Kidney (tissue), 14 donors: Measurements from ENCODE around the gene GOLIM4. TPM values are rescaled to one million over a fixed set of nuclear protein-coding genes. Genes with fewer than 3 reads are reported as not detected.

Source experiments
- DNase-seq, 5 donors: peaks; one replicate each; pipeline ENCODE4 v3.0.0-alpha.2; 2013 to 2020
- FAIRE-seq: peaks from 2 replicates; lab custom pipeline; 2012; peaks lifted over from hg19 to GRCh38; lab: Jason Lieb, UNC
- H3K27ac ChIP-seq, 2 donors: one replicate each; pipeline ENCODE4 v1.7.0; 2013; ENCODE audit warnings: low read depth in 2 of 2, low read length in 2 of 2, inconsistent platforms in 1 of 2
- H3K27me3 ChIP-seq: one replicate; pipeline ENCODE4 v1.7.1; 2013; ENCODE audit warnings: low read length, inconsistent platforms; ENCODE audit not compliant: control insufficient read depth, insufficient read depth
- H3K36me3 ChIP-seq, 3 donors: one replicate each; pipeline versions ENCODE4 v1.7.0 to v1.7.1; 2013; ENCODE audit warnings: low read length in 3 of 3, control low read depth in 1 of 3, inconsistent platforms in 1 of 3; ENCODE audit not compliant: insufficient read depth in 3 of 3, control insufficient read depth in 2 of 3
- H3K4me1 ChIP-seq, 3 donors: one replicate each; pipeline versions ENCODE4 v1.7.0 to v1.7.1; 2013; ENCODE audit warnings: low read length in 3 of 3, inconsistent platforms in 1 of 3, low read depth in 1 of 3; ENCODE audit not compliant: control insufficient read depth in 2 of 3, insufficient read depth in 2 of 3
- H3K4me3 ChIP-seq, 3 donors: one replicate each; pipeline versions ENCODE4 v1.7.0 to v1.8.1; 2013; ENCODE audit warnings: low read length in 3 of 3, control low read depth in 1 of 3, inconsistent platforms in 1 of 3
- H3K9ac ChIP-seq, 3 donors: one replicate each; pipeline versions ENCODE4 v1.7.0 to v1.7.1; 2013; ENCODE audit warnings: low read length in 3 of 3, control low read depth in 1 of 3, inconsistent platforms in 1 of 3
- H3K9me3 ChIP-seq, 3 donors: one replicate each; pipeline versions ENCODE4 v1.7.0 to v1.7.1; 2013; ENCODE audit warnings: low read length in 3 of 3, control low read depth in 1 of 3, inconsistent platforms in 1 of 3; ENCODE audit not compliant: control insufficient read depth in 2 of 3, insufficient read depth in 1 of 3
- CTCF ChIP-seq: IDR thresholded peaks from 3 replicates; pipeline ENCODE4 v1.5.1; 2012; ENCODE audit warnings: mild to moderate bottlenecking, moderate library complexity, borderline replicate concordance; ENCODE audit not compliant: insufficient read depth; ENCODE audit errors: extremely low read depth
- intact Hi-C: fragments of 100-400 bp; cut with DNase I; formaldehyde crosslinking; loops from one replicate; pipeline ENCODE4 v1.11.1; 2022
- polyA plus RNA-seq: library from polyadenylated mRNA; stranded (reverse); fragments of 350-450 nt; fragmentation: Illumina TruSeq; extraction: RNeasy Lipid Tissue Mini Kit (QIAGEN cat#74804); gene quantifications from one replicate; pipeline ENCODE4 v1.2.3, GENCODE V29; 2014; ENCODE audit warnings: low read depth, low replicate concordance; ENCODE audit not compliant: insufficient read depth
- total RNA-seq: library from RNA; stranded (reverse); fragmentation: NEBNext Ultra II Directional; extraction: Animal tissue kit (Norgen Biotek cat#: 25700); gene quantifications from one replicate; pipeline ENCODE4 v1.2.1, GENCODE V29; 2021
- donor health status: control.
- donor health status: control.
- donor health status: control.
- donor health status: control.
- donor health status: control.
- donor health status: DM: yes; HTN: yes; CAD: no.
- donor health status: Normal renal cell carcinoma (clear cell type).

The GOLIM4 gene
- total and polyA plus RNA-seq, 2 donors from 2014 or later = 15.5 to 29.9 TPM

DNA sequence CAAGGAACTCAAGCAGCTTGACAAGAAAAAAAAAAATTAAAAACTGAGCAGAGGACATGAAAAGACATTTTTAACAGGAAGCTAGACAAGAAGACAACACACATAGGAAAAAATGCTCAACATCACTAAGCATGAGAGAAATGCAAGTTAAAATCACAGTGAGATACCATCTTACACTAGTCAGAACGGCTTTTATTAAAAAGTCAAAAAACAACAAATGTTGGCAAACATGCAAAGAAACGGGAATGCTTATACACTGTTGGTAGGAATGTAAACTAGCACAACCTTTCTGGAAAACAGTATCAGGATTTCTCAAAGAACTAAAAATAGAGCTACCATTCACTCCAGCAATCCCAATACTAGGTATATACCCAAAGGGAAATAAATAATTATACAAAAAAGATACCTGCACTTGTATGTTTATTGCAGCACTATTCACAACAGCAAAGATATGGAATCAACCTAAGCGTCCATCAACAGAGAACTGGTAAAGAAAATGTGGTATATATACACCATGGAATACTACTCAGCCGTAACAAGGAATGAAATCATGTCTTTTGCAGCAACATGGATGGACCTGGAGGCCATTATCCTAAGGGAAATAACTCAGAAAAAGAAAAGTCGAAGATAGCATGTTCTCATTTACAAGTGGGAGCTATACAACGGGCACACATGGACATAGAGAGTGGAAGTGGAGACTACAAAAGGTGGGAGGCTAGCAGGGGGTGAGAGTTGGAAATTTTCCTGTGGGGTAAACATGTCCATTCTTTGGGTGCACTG is 5.2 kb downstream of the GOLIM4 start:
- Histone ChIP-seq H3K27me3 (no peaks in the 10 kb centered on the region), H3K9me3 (no peaks in the 10 kb centered on the region), H3K9ac (no peak overlapping the region), H3K4me1 (peaks cover 0 to 30% (median 8%) of the 10 kb centered on the region in 3 donors), H3K36me3 (no peaks in the 10 kb centered on the region), H3K27ac (no peak overlapping the region), H3K4me3 (no peak overlapping the region)
- FAIRE-seq (no peak), DNase-seq (no peak)
- intact Hi-C loops = no loop called here
- TF ChIP-seq CTCF = no peak

DNA sequence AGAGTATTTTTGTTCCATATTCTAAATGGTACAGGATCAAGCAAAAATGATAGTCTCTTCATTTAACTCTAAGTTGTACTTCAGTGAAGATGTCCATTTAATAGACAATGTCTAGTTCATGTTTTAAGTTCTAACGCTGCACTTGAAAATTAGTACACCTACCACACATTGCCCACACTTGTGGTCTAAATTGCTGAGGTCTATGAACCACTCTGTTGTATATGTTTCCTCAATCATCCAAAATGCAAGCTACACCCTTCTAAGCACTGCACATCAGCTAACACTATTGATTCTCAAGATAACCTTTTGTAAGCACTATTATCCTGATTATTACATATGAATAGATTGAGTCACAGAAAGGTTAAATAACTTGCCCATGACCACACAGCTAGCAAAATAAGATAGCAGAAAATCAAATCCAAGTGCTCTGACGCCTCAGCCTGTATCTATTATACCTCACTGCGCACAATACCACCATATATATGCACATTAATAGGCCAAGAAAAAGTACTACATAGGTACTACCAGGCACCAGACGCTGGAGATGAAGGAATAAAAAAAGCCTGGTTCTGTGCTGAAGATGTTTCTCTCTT is 6.4 kb downstream of the GOLIM4 start:
- intact Hi-C loops = no loop called here
- peaks cover 0 to 30% (median 8%) of the 10 kb centered on the region in 3 donors for H3K4me1 ChIP-seq

DNA sequence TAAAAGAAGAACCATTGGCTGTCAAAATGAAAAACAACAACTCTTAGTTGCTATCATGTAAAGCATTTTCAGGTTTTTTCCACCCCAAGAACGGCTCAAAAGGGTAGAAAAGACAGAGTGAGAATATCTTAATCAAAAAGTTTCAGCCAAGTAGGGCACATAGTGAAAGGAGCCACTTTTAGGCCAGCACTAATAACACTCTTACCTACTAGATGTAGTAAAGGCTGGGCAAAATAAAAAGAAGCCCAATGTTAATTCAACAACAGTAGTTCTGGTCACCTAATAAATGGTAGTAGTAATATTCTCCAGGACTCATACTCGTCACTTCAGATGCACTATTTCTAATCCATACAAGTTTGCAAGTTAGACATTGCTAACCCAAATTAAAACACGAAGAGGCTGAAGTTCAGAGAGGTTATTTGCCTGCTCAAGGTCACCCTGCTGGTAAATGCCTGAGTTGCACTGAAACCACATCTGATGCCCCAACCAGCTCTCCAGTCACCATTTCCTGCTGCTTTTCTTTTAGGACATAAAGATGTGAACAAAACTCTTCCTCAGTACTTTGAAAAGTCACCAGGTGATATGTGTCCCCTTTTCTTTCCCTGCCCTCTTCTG is 7.5 kb downstream of the GOLIM4 start:
- no peak for DNase-seq
- peak overlapping the region in 1 of 2 donors; percentile 9 for H3K27ac ChIP-seq
- peaks cover 0 to 25% (median 6%) of the 10 kb centered on the region in 3 donors for H3K4me1 ChIP-seq
- no peaks in the 10 kb centered on the region for H3K27me3 ChIP-seq
- no peak for FAIRE-seq
- H3K36me3 ChIP-seq = no peaks in the 10 kb centered on the region
- TF ChIP-seq CTCF = peak; percentile 5
- intact Hi-C loops = no loop called here
- H3K9me3 ChIP-seq = no peaks in the 10 kb centered on the region
- H3K4me3 ChIP-seq = no peak overlapping the region
- H3K9ac ChIP-seq = no peak overlapping the region

More for the DNA sequence above, 6.4 kb downstream of the GOLIM4 start:
- H3K36me3 ChIP-seq = no peaks in the 10 kb centered on the region
- no peaks in the 10 kb centered on the region for H3K9me3 ChIP-seq
- no peak for FAIRE-seq
- no peak overlapping the region for H3K27ac ChIP-seq
- no peak overlapping the region for H3K9ac ChIP-seq
- no peak for TF ChIP-seq CTCF
- H3K4me3 ChIP-seq = no peak overlapping the region
- no peak for DNase-seq
- no peaks in the 10 kb centered on the region for H3K27me3 ChIP-seq
